BLaER1 treated with 17β-estradiol and CSF1 and Interleukin-3, amounts not matched to agents 10 nM and 100 nM (cell line): ENCODE results near the gene ADAMTS18.

ENCODE experiments used
- H3K27ac ChIP-seq, 11 experiments: shearing (Covaris generic); formaldehyde crosslinking; 2 replicates each; pipeline ENCODE4 v1.8.1; 2022
- H3K27me3 ChIP-seq, 11 experiments: shearing (Covaris generic); formaldehyde crosslinking; 2 replicates each; pipeline ENCODE4 v1.8.1; 2022
- H3K36me3 ChIP-seq, 11 experiments: shearing (Covaris generic); formaldehyde crosslinking; 2 replicates each; pipeline ENCODE4 v1.8.1; 2022
- H3K4me1 ChIP-seq, 10 experiments: shearing (Covaris generic); formaldehyde crosslinking; 2 replicates each; pipeline ENCODE4 v1.8.1; 2022
- H3K4me2 ChIP-seq, 11 experiments: shearing (Covaris generic); formaldehyde crosslinking; 2 replicates each; pipeline ENCODE4 v1.8.1; 2022
- H3K4me3 ChIP-seq, 10 experiments: shearing (Covaris generic); formaldehyde crosslinking; 2 replicates each; pipeline ENCODE4 v1.8.1; 2022
- H3K9ac ChIP-seq, 11 experiments: shearing (Covaris generic); formaldehyde crosslinking; 2 replicates each; pipeline ENCODE4 v1.8.1; 2022
- H3K9me3 ChIP-seq, 11 experiments: shearing (Covaris generic); formaldehyde crosslinking; replicated peaks in 1 of 11; 2 replicates each; pipeline ENCODE4 v1.8.1; 2022
- H4K20me1 ChIP-seq, 11 experiments: shearing (Covaris generic); formaldehyde crosslinking; 2 replicates each; pipeline ENCODE4 v1.8.1; 2022
- Cebpa-rat ChIP-seq, 11 experiments: shearing (Covaris generic); IDR thresholded peaks; 2 replicates each; pipeline ENCODE4 v1.8.1; 2022

ADAMTS18 gene

DNA sequence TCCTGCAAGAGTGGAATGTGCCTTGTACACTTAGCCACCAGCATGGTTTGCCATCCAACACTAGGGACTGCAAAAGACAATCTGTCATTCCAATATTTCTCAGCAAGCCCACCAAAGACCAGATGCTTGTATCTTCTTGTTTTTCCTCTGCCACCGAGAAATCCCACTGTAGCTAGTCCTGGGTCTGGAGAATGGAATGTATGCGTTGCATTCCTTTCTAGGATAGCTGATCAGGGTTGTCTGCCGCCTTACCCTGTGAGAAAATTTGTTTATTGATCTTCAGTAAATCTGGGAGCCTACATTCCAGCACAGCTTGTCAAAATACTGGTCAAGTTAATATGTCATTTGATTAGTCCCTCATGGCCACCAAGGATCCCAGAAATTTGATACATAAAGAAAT lies 28.1 kb upstream of the ADAMTS18 start:
- no peaks in the 10 kb centered on the region for H4K20me1 ChIP-seq
- no peak for TF ChIP-seq Cebpa-rat (IDR thresholded peaks at IDR 0.05)
- no peaks in the 10 kb centered on the region for H3K36me3 ChIP-seq
- H3K9ac ChIP-seq, result no peak overlapping the region
- H3K27me3 ChIP-seq, result no peaks in the 10 kb centered on the region
- no peak overlapping the region for H3K27ac ChIP-seq
- H3K4me1 ChIP-seq, result peaks cover 0 to 9% (median 6%) of the 10 kb centered on the region in 10 experiments; a peak in 11 of 20 replicates
- H3K9me3 ChIP-seq, result no peaks in the 10 kb centered on the region
- H3K4me3 ChIP-seq, result no peak overlapping the region
- H3K4me2 ChIP-seq, result no peak overlapping the region

- no peak overlapping the region for H3K4me2 ChIP-seq
- no peaks in the 10 kb centered on the region for H3K4me1 ChIP-seq
- H3K27me3 ChIP-seq, result no peaks in the 10 kb centered on the region
- TF ChIP-seq Cebpa-rat (IDR thresholded peaks at IDR 0.05), result no peak
- H4K20me1 ChIP-seq, result no peaks in the 10 kb centered on the region
- no peak overlapping the region for H3K9ac ChIP-seq
- H3K4me3 ChIP-seq, result no peak overlapping the region
- H3K9me3 ChIP-seq, result no peaks in the 10 kb centered on the region
- no peak overlapping the region for H3K27ac ChIP-seq
- H3K36me3 ChIP-seq, result no peaks in the 10 kb centered on the region
Measured at GRCh38 chr16:77459534-77460254, 24.9 kb upstream of the ADAMTS18 start.

DNA sequence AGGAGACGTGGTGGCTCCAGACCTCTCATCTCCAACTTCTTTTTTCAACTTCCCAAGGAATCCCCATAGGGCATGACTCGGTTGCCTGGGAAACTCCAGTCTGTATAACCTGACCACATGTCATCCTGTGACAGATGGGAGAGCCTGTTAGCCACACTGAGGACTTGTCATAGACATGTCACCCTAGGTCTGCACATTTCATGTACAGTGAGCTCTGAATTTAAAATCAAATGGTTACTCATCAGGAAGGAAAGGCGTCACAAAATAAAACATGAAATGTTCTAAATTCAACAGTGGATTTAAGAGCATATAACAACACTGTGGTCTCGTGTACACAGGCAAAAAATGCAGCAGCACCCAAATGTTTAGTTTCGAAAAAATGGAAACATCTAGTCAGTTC lies 22.2 kb upstream of the ADAMTS18 start:
- H3K27me3 ChIP-seq, result no peaks in the 10 kb centered on the region
- no peak overlapping the region for H3K27ac ChIP-seq
- no peak overlapping the region for H3K4me2 ChIP-seq
- no peaks in the 10 kb centered on the region for H4K20me1 ChIP-seq
- H3K4me3 ChIP-seq, result no peak overlapping the region
- H3K36me3 ChIP-seq, result no peaks in the 10 kb centered on the region
- TF ChIP-seq Cebpa-rat (IDR thresholded peaks at IDR 0.05), result no peak
- no peaks in the 10 kb centered on the region for H3K4me1 ChIP-seq
- H3K9ac ChIP-seq, result no peak overlapping the region
- no peaks in the 10 kb centered on the region for H3K9me3 ChIP-seq

DNA sequence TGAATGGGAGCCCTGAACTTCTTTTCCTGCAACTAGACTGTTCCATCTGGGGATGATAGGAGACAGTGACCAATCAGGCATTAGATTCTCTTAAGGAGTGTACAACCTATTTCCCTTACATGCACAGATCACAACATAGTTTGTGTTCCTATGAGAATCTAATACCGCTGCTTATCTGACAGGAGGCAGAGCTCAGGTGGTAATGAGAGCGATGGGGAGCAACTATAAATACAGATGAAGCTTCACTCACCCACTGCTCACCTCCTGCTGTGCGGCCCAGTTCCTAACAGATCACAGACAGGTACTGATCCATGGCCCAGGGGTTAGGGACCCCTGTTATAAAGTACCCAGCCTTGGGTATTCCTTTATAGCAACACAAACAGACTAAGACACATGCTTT lies 17.4 kb upstream of the ADAMTS18 start:
- no peak for TF ChIP-seq Cebpa-rat (IDR thresholded peaks at IDR 0.05)
- Histone ChIP-seq H3K4me1 (peaks cover 0 to 2% (median 0%) of the 10 kb centered on the region in 10 experiments; a peak in 1 of 20 replicates), H4K20me1 (no peaks in the 10 kb centered on the region), H3K4me2 (no peak overlapping the region), H3K27ac (no peak overlapping the region), H3K36me3 (no peaks in the 10 kb centered on the region), H3K27me3 (no peaks in the 10 kb centered on the region), H3K4me3 (no peak overlapping the region), H3K9ac (no peak overlapping the region), H3K9me3 (no peaks in the 10 kb centered on the region)

DNA sequence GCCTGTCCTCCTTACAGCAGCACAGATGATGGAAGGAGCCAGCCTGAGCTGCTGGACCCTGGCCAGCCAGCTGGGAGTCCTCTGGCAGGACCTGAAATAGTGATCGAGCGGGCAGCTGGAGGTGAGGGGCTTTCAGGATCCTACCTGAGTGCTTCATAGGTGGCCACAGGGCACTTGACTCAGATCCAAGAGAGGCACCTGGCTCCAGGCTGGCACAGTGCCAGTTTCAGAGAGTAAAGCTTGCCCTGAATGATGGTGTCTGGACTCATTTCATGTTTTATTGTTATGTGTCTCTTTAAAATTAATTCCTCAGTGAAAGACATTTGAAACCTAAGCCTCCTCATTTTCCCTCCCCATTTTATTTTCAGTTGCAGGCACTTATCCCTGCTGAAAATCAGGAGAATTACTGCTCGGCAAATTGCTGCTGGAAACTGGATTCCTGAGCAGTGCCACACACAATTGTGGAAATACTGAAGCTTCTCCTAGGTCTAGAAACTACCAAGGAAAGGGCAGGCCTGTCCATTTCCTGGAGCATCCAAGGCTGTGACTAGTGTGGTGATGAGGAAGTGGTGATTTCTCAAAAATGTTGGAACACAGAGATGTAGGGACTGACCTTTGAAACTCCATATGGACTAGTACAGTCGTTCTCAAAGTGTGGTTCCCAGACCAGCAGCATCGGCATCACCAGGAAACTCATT lies 16.1 kb upstream of the ADAMTS18 start:
- no peak overlapping the region for H3K27ac ChIP-seq
- H3K27me3 ChIP-seq, result no peaks in the 10 kb centered on the region
- no peaks in the 10 kb centered on the region for H3K9me3 ChIP-seq
- no peak overlapping the region for H3K4me3 ChIP-seq
- no peak for TF ChIP-seq Cebpa-rat (IDR thresholded peaks at IDR 0.05)
- H3K4me2 ChIP-seq, result no peak overlapping the region
- no peaks in the 10 kb centered on the region for H3K36me3 ChIP-seq
- peaks cover 0 to 3% (median 0%) of the 10 kb centered on the region in 10 experiments; a peak in 1 of 20 replicates for H3K4me1 ChIP-seq
- H4K20me1 ChIP-seq, result no peaks in the 10 kb centered on the region
- H3K9ac ChIP-seq, result no peak overlapping the region

DNA sequence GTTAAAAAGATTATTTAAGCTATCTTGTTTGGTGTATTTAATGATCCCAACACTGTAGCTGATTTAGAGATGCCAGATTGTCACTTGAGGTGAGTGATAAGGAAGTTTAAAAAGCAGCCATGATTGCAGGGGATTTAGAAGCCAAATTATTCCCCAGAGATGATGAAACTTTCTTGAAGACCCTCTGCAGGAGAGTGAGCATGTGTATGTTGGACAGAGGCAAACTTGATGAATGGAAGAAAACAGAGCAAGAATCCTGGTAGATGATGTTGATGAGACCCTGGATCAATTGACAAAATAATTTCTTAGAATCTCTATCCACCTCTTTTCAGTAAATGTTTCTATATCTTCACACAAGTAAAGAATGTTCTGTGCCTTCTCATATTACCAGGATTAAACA lies 14.4 kb upstream of the ADAMTS18 start:
- Histone ChIP-seq H3K36me3 (no peaks in the 10 kb centered on the region), H3K9ac (no peak overlapping the region), H3K4me3 (no peak overlapping the region), H3K27ac (no peak overlapping the region), H3K27me3 (no peaks in the 10 kb centered on the region), H3K4me1 (peaks cover 0 to 3% (median 0%) of the 10 kb centered on the region in 10 experiments; a peak in 1 of 20 replicates), H3K4me2 (no peak overlapping the region), H4K20me1 (no peaks in the 10 kb centered on the region), H3K9me3 (no peaks in the 10 kb centered on the region)
- TF ChIP-seq Cebpa-rat (IDR thresholded peaks at IDR 0.05), result no peak

DNA sequence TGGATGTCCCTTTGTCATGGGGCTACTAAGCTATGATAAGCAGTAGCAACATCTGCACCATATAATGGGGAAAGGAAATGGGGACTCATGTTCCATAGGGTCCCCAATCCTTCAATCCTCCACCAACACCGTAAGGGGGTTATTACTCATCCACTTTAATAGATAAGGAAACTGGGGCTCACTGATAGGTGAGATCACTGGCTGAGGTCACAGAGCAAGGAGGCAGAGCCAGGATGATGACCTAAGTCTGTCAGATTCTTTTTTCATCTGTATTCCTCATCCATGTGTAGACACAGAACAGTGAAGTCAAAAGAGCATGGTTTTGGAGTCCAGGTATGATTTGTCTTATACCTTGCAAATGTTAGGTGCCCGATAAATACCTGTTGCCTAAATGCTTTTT lies 10.5 kb upstream of the ADAMTS18 start:
- Histone ChIP-seq H3K9ac (no peak overlapping the region), H3K4me3 (no peak overlapping the region), H3K27me3 (no peaks in the 10 kb centered on the region), H3K27ac (no peak overlapping the region), H3K4me1 (peaks cover 0 to 3% (median 0%) of the 10 kb centered on the region in 10 experiments; a peak in 1 of 20 replicates), H3K36me3 (no peaks in the 10 kb centered on the region), H3K4me2 (no peak overlapping the region), H4K20me1 (no peaks in the 10 kb centered on the region), H3K9me3 (no peaks in the 10 kb centered on the region)
- no peak for TF ChIP-seq Cebpa-rat (IDR thresholded peaks at IDR 0.05)

DNA sequence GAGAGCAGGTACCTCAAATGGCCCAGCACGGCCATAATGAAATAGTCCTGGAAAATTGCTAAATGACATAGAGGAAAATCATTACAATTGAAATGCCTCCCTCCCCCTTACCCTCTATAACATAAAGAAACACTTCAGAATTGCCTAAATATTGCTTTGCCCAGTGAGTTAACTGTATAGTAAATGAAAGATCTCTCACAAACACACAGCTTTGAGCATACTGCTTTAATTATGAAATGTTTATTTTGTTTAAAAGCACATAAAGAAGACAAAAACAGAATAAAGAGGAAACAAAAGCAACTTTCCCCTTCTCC lies 9.3 kb upstream of the ADAMTS18 start:
- no peak overlapping the region for H3K4me3 ChIP-seq
- no peak overlapping the region for H3K9ac ChIP-seq
- no peak overlapping the region for H3K4me2 ChIP-seq
- TF ChIP-seq Cebpa-rat (IDR thresholded peaks at IDR 0.05), result no peak
- no peak overlapping the region for H3K27ac ChIP-seq
- peaks cover 0 to 8% (median 4%) of the 10 kb centered on the region in 10 experiments; a peak in 6 of 20 replicates for H3K4me1 ChIP-seq
- no peaks in the 10 kb centered on the region for H3K36me3 ChIP-seq
- H3K9me3 ChIP-seq, result no peaks in the 10 kb centered on the region
- no peaks in the 10 kb centered on the region for H4K20me1 ChIP-seq
- no peaks in the 10 kb centered on the region for H3K27me3 ChIP-seq

DNA sequence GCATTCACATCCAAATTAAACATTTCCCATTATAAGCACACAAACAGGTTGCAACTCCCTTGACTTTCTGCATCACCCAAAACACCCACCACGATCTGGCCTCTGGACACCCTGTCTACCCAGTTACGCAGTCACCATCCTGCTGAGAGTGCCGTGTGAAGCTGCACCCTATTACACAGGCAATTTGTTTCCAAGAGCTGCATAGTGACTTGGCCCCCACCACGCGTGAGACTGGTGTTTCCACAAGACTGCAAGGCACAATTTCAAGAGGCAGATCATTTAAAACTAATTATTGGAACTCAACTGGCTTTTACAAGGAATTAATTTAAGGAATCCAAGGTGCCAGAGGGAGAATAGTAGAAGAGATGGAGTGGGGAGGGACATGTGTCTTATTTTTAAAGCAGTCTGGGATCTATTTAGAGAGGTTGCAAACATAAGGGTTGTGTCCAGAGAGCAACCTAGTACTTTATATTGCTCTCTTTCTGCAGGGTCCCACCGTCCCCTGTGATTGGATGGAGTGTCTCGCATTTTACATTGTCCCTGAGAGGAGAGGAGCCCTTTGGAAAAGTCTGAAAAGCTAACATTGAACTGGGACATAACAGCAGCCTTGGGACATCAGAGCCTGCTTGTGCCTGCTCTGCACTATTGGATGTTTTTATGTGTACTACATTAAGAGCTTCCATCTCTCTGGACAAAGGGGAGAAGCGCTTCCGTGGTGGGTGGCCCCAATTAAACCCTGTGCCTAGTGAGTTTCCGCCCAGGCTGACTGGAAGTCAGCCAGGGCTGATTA lies 8.7 kb upstream of the ADAMTS18 start:
- no peaks in the 10 kb centered on the region for H3K27me3 ChIP-seq
- H3K9me3 ChIP-seq, result no peaks in the 10 kb centered on the region
- no peak overlapping the region for H3K9ac ChIP-seq
- H3K4me1 ChIP-seq, result peaks cover 0 to 14% (median 9%) of the 10 kb centered on the region in 10 experiments; a peak in 8 of 20 replicates
- no peaks in the 10 kb centered on the region for H3K36me3 ChIP-seq
- no peak overlapping the region for H3K4me2 ChIP-seq
- no peak overlapping the region for H3K4me3 ChIP-seq
- H3K27ac ChIP-seq, result no peak overlapping the region
- TF ChIP-seq Cebpa-rat (IDR thresholded peaks at IDR 0.05), result no peak
- H4K20me1 ChIP-seq, result no peaks in the 10 kb centered on the region
